WI38 (cell line): ENCODE data around the gene COQ8A.

ENCODE experiments used
- H3K4me3 ChIP-seq: 2 replicates; pipeline ENCODE4 v1.5.1; 2011; ENCODE audit warnings: low read depth, mild to moderate bottlenecking, control low read depth, low read length
- CTCF ChIP-seq: IDR thresholded peaks from 2 replicates; pipeline ENCODE4 v1.5.1; 2012; ENCODE audit warnings: low read depth, mild to moderate bottlenecking, control low read depth, low read length

Gene COQ8A

GRCh38 chr1:226946285-226946684 lies 6.2 kb downstream of the COQ8A start:
- no peak overlapping the region for H3K4me3 ChIP-seq
- TF ChIP-seq CTCF: no peak

GRCh38 chr1:226946841-226947240 lies 6.7 kb downstream of the COQ8A start:
- no peak for TF ChIP-seq CTCF
- no peak overlapping the region for H3K4me3 ChIP-seq

GRCh38 chr1:226948051-226948450 lies 8.0 kb downstream of the COQ8A start:
- H3K4me3 ChIP-seq: no peak overlapping the region
- TF ChIP-seq CTCF: no peak

GRCh38 chr1:226948480-226948879 lies 8.4 kb downstream of the COQ8A start:
- TF ChIP-seq CTCF: no peak
- H3K4me3 ChIP-seq: no peak overlapping the region

GRCh38 chr1:226948996-226949395 lies 8.9 kb downstream of the COQ8A start:
- TF ChIP-seq CTCF: no peak
- H3K4me3 ChIP-seq: no peak overlapping the region

- no peak overlapping the region for H3K4me3 ChIP-seq
- TF ChIP-seq CTCF: no peak
Observed at GRCh38 chr1:226949401-226949800, 9.3 kb downstream of the COQ8A start.

- H3K4me3 ChIP-seq: no peak overlapping the region
- no peak for TF ChIP-seq CTCF
Observed at GRCh38 chr1:226950316-226950715, 10.2 kb downstream of the COQ8A start.

- no peak for TF ChIP-seq CTCF
- H3K4me3 ChIP-seq: no peak overlapping the region
Observed at GRCh38 chr1:226950871-226951270, 10.8 kb downstream of the COQ8A start.
